GM18526 (cell line): ENCODE data around the gene ACAP2.

ENCODE experiments used
- POLR2A ChIP-seq: IDR thresholded peaks from 3 replicates; pipeline ENCODE4 v1.6.1; 2011; ENCODE audit not compliant: insufficient read length; ENCODE audit errors: extremely low read depth

Gene ACAP2

DNA sequence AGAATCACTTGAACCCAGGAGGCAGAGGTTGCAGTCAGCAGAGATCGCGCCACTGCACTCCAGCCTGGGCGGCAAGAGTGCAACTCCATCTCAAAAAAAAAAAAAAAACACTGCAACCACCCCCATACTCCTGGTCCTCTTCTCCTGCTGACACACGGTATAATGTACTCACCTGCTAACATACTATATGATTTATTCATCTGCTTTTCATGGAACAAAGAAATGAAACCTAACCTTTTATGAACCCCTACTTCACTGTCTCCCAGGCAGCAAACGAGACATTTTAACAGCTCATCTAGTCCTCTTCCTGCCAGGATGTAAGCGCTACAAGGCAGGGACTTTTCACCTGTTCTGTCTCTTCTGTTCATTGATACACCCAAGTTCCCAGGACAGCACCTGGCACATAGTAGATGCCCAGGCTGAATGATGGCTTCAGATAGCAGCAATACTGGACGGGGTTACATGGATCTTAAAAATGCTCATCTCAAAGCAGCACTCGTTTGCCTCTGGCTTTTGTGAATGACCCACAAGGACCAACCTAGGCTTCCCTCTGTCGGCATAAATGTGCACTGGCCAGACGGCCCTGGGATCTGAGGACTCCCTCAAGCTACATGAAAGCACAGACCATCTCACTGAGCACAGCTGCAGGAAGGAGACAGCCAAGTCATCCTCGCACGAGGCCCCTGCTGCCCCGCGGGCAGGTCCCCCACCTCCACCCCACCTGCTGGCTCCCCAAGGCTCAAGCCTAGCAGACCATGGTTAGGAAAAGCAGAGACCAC, 192.2 kb downstream of the ACAP2 start:
- no peak for TF ChIP-seq POLR2A

DNA sequence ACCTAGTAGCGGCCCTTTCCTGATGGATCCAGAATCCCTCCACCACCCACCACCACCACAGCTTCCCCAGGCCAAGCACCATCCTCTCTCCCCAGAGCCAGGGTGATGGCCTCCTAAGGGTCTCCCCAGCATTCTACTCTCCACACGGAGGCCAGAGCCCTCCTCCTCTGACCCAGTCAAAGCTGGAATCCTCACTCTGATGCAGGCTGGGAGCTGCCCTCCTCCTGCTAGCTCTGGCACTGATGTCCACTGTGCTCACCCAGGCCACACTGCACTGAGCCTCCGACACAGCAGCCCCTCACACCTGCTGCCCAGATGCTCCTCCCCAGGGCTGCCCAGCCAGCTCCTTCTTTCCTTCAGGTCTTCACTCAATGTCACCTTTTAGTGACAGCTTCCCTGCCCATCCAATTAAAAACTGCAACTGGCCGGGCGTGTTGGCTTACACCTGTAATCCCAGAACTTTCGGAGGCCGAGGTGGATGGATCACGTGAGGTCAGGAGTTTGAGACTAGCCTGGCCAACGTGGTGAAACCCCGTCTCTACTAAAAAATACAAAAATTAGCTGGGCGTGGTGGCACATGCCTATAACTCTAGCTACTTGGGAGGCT, 192.9 kb downstream of the ACAP2 start:
- no peak for TF ChIP-seq POLR2A

DNA sequence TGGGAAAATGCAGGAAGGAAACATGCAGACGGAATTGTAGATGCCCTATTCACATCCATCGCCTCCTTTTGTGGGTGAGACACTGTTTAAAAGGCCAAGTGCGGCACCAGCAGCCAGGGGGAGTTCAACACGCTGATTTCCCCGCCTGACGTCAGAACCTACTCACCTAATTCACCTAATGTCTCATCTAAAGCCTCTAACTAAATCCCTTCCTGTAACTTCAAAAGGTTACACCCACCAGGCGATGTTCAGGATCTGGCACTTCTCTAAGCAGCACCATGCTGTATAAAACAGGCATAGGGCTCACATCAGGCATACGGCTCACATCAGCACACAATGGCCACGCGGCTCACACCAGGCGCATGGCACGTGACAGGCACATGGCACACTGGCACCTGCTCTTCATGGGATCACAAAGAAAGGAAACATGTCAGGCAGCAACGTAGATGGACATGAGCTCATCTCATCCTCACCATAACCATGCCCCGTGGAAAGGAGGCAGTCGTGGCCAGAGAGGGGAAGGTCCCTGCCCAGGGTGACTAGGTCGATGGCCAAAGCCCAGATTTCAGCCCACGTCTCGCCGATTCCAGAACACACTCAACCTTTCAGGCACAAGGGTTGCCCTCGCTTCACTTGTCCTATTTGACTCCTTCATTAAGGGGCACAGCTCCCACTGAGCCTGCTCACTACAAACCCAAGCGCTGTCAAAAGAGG, 193.6 kb downstream of the ACAP2 start:
- no peak for TF ChIP-seq POLR2A

DNA sequence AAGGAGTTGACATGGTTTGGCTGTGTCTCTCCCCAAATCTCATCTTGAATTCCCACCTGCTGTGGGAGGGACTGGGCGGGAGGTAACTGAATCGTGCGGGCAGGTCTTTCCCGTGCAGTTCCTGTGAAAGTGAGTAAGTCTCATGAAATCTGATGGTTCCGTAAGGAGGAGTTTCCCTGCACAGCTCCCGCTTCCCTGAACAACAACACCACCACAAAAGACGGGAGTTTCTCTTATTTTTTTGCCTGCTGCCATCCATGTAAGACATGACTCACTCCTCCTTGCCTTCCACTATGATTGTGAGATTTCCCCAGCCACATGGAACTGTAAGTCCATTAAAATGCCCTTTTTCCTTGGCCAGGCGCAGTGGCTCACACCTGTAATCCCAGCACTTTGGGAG, 194.5 kb downstream of the ACAP2 start:
- TF ChIP-seq POLR2A, result no peak

DNA sequence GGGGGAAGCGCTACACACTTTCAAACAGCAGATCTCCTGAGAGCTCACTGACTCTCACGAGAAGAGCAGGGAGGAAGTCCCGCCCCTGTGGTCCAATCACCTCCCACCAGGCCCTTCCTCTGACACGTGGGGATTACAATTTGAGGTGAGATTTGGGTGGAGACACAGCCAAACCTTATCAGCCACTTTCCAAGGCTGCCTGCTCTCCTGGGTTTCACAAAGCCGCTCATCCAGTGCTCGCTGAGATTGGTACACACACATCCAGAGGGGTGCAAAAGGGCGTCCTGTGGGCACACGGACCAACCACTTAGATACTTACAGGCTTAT, 195.0 kb downstream of the ACAP2 start:
- TF ChIP-seq POLR2A, result no peak

DNA sequence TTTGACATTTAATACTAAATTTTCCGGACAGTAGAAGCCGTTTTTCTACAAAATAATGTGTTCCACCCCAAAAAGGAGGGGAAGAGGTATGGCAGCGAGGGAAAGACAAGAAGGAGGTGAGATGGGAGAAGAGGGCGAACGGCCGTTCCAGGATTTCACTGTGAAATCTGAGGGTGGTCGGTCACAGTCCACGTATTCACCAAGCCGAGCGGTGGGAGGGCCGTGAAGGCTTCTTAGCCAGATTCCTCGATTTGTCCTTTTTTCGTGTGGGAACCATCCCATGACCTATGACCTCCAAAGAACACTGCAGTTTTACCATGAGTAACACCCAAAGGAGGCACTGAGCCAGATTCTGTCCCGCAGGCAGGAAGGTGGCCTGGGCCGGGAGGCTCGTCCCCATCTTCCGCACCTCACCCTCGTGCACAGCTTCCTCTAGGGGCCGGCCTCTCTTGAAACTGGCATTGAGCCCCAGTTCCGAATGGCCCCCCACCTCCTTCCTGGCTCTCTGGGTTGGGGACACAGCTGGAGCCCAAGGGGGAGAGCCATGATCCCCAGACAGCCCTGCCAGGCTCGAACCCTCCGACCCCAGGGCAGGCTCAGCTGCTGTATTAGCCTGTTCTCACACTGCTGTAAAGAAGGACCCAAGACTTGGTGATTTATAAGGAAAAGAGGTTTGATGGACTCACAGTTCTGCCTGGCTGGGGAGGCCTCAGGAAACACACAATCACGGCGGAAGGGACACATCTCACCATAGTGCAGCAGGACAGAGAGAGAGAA, 195.5 kb downstream of the ACAP2 start:
- no peak for TF ChIP-seq POLR2A

DNA sequence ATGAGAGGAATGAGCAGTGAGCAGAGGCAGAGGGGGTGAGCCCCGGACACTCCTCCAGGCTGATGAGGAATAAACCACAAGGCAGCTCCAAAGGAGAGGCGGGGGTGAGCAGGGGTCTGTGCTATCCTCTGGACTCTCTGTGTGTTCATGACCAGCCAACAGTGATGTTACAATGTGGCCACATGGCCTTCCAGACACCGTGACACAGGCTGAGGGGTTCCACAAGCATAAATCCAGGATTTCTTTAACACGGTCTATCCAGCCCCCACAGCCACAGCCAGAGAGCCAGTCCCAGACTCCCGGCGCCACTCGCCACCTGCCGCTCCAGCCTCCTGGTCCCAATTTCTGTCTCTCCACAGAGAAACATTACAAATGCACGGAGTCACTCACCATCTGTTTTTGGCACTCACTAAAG, 196.2 kb downstream of the ACAP2 start:
- TF ChIP-seq POLR2A, result no peak

DNA sequence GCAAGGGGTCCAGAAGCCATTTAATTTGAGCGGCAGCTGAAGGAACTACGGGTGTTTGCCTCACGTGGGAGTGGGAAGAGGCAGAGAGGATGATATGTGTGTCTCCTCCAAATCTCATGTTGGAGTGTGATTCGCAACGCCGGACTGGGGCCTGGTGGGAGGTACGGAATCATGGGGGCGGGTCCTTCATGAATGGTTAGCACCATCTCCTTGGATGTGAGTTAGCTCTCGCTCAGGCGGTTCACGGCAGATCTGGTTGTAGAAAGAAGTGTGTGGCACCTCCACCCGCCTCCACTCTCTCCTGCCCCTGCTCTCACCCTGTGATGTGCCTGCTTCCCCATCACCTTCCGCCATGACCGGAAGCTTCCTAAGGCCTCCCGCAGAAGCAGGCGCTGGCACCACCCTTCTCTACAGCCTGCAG, 197.3 kb downstream of the ACAP2 start:
- TF ChIP-seq POLR2A, result no peak

DNA sequence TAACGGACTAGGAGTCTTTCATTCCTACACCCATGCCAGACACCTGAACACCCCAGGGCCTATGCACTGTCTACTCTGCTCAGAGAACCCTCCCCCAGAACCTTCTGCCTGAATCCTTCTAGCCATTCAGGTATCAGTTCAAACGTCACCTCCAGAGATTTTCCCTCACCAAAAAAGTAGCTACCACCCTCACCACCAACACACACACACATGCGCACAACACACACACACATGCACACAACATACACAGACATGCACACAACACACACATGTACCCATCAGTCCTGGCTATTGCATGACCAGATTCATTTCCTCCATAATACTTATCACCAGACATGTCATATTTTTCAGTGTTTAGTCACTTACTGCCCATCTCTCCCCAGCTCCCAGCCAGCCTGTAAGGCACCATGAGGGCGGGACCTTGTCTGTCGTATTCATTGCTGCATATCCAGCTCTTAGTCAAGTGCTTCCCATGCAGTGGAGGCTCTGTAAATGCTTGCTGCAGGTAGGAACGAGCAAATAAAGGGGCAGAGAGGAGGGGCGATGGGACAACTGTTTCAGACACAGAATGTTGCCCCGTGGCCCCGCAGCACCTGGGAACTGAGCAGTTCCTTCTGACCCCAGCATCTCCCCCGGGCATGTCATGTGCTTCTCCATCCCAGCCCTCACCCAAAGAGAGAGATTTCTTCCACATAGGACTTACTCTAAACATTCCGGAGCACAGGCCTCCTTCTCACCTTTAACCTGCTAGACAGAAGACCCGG, 201.0 kb downstream of the ACAP2 start:
- TF ChIP-seq POLR2A, result no peak

DNA sequence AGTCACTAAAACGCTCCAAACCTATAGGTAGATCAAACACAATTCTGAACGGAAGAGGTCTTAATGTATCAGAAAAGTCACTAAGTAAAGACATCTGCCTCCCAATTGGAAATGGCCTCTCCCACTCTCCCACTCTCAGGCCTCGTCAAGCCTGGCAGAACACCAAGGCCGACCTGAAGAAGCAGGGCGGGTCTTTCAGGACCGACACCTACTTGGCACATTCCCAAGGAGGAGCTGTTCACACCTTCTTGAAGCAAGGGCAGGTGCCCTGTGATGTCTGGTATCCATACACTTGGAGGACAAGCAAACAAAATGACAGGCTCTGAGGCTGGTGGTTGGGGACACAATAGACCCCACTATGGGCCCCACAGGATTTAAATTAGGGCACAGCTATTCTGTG, 201.9 kb downstream of the ACAP2 start:
- TF ChIP-seq POLR2A, result no peak

DNA sequence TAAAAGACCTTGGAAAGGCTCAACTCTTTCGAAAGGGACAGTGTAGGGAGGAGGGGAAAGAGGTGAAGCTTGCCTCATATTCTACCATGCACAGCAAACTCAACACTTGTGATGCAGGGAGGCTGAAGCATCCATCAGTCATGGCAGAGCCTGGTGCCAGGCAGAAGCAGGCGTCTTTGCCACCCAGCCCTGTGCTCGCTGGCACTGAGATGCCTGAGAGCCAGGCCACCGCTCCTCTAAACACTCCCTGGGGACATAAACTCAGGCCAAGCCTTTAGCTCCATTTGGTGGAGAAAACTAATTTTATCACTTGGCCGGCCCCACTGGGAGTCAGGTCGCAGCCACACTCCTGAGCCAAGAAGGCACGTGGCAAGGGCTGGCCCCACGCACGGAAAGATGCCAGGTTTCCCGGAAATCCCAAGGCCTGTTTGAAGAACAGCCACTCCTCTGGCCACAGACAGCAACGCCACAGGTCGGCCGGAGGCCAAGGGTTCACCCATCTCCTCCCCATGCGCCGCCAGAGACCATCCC, 202.6 kb downstream of the ACAP2 start:
- TF ChIP-seq POLR2A, result no peak

DNA sequence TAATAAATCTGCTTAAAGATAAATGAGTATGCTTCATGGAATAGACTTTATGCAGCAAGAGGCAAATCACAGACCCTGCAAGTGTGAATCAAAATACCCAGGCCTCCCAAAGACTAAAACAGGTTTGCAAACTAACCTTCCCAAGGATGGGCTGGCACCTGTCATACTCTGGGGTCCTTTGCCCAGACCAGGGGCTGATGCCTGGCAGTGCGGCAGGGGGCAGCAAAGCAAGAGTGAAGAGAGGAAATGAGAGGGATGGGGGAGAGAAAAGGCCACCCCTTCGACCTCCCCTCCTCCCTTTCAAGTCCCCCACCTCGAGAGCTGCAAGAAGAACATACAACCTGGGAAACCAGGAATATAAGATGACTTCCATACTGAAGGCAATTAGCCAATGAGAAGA, 203.7 kb downstream of the ACAP2 start:
- no peak for TF ChIP-seq POLR2A

DNA sequence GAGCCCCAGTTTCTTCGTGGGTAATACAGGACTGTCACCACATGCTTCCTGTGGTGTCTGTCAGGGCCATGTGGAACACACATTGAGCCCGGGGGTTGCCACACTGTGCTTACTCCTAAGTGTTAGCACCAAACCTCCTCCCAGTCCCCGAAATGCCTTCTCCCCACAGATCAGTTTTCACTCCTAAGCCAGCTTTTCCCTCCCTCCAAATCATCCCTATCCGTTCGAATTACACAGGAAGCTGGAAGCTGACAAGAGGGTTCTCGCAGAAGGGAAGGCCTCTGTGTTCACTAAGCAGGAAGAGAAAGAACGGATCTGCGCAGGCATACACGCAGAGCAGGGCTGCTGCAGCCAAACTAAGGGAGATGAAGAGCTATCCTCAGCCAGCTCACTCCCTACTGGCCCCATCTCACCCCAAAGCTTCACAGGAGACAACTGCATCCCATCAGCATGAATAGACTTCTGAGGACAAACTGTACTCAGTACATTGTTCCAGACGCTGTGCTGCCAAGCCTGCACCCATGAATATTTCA, 204.2 kb downstream of the ACAP2 start:
- TF ChIP-seq POLR2A, result no peak

DNA sequence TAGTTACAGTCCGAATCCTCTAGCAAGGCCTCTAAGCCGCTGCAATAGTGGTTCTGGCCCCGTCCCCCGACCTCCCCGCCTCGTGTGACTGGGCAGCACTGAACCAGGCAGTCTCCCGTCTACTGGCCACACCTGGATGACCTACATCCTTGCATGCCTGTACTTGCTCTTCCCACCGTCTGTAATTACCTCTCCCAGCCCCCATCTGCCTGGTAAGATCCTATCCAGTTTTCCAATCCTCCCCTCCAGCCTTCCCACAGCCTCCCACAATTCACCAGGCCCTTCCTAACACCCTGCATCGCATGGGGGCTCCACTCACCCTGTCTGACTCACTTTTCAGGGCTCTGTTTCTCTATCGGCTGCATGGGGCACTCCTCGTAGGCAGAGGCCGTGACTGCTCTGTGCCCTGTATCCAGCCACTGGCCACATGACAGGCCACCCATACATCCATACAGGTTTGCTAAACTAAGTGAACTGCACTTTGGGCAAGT, 204.7 kb downstream of the ACAP2 start:
- TF ChIP-seq POLR2A, result no peak
